Measurements from ENCODE around the gene NTHL1.

- TF ChIP-seq EP300 (IDR thresholded peaks at IDR 0.05; ENCODE audit: borderline replicate concordance) (peak; percentile 53; the same call in 1 of the 2 replicates), MAX (IDR thresholded peaks at IDR 0.05) (peak; percentile 97), RAD21 (IDR thresholded peaks at IDR 0.05; ENCODE audit: low read depth) (no peak; the same call in 1 of the 2 replicates), YY1 (IDR thresholded peaks at IDR 0.05; ENCODE audit: low read depth) (peak; percentile 70; the same call in 1 of the 2 replicates), REST (IDR thresholded peaks at IDR 0.05; ENCODE audit: low read depth) (no peak), FOXM1 (IDR thresholded peaks at IDR 0.05; ENCODE audit: borderline replicate concordance, low read depth) (no peak), CEBPB (IDR thresholded peaks at IDR 0.05) (no peak), TAF1 (IDR thresholded peaks at IDR 0.05; ENCODE audit: low read depth) (no peak)
- TF ChIP-seq, protein P1, sequence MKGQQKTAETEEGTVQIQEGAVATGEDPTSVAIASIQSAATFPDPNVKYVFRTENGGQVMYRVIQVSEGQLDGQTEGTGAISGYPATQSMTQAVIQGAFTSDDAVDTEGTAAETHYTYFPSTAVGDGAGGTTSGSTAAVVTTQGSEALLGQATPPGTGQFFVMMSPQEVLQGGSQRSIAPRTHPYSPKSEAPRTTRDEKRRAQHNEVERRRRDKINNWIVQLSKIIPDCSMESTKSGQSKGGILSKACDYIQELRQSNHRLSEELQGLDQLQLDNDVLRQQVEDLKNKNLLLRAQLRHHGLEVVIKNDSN (IDR thresholded peaks at IDR 0.05), result no peak
These were observed 9.2 kb upstream of the NTHL1 start for GRCh38 chr16:2056681-2057407.

Data from Ishikawa (cell line).